CD4-positive, alpha-beta memory T cell (primary cell): ENCODE data around the gene VIPR2. TPM values are rescaled to one million over a fixed set of nuclear protein-coding genes. Genes with fewer than 3 reads are reported as not detected.

Source experiments
- CTCF ChIA-PET: fragments of 350-600 bp; sonication (Branson Sonifier 250); formaldehyde crosslinking; loops from one replicate; lab custom pipeline; 2021; ENCODE audit warnings: inconsistent platforms; ENCODE audit not compliant: partially characterized antibody; lab: Charles Lee
- POLR2A ChIA-PET: fragments of 350-600 bp; sonication (Branson Sonifier 250); formaldehyde crosslinking; loops from one replicate; lab custom pipeline; 2021; ENCODE audit not compliant: partially characterized antibody; lab: Charles Lee
- DNase-seq, 5 donors: peaks; one replicate each; pipeline versions ENCODE4 v3.0.0 to v3.0.0-alpha.2; 2020 to 2022; ENCODE audit warnings: mixed read lengths in 1 of 5
- H3K27ac ChIP-seq: one replicate; pipeline ENCODE4 v1.7.0; 2013; ENCODE audit warnings: low read depth, low read length
- H3K27me3 ChIP-seq: 2 replicates; pipeline ENCODE4 v1.7.0; 2013; ENCODE audit warnings: mild to moderate bottlenecking, low read length, moderate library complexity; ENCODE audit not compliant: insufficient read depth
- H3K36me3 ChIP-seq: 2 replicates; pipeline ENCODE4 v1.7.0; 2013; ENCODE audit warnings: mild to moderate bottlenecking, low read length, moderate library complexity; ENCODE audit not compliant: insufficient read depth
- H3K4me1 ChIP-seq: 2 replicates; pipeline ENCODE4 v1.7.0; 2013; ENCODE audit warnings: mild to moderate bottlenecking, low read length, moderate library complexity; ENCODE audit not compliant: insufficient read depth
- H3K4me3 ChIP-seq, 2 donors: one replicate each; pipeline ENCODE4 v1.7.0; 2013; ENCODE audit warnings: low read length in 2 of 2, mild to moderate bottlenecking in 1 of 2
- H3K9me3 ChIP-seq, 2 donors: one replicate each; pipeline ENCODE4 v1.7.0; 2013; ENCODE audit warnings: low read length in 2 of 2, control low read depth in 1 of 2; ENCODE audit not compliant: control insufficient read depth in 1 of 2
- H3K27ac Mint-ChIP-seq, 7 donors: one replicate each; pipeline ENCODE4 v1.8.0; 2020 to 2021; ENCODE audit warnings: mixed read lengths in 7 of 7, mild to moderate bottlenecking in 6 of 7, inconsistent platforms in 3 of 7, moderate library complexity in 3 of 7
- H3K27me3 Mint-ChIP-seq, 2 donors: one replicate each; pipeline ENCODE4 v1.8.0; 2020 to 2021; ENCODE audit warnings: mixed read lengths in 2 of 2
- H3K36me3 Mint-ChIP-seq, 2 donors: one replicate each; pipeline ENCODE4 v1.8.0; 2020 to 2021; ENCODE audit warnings: mixed read lengths in 2 of 2, inconsistent platforms in 1 of 2, mild to moderate bottlenecking in 1 of 2
- H3K4me1 Mint-ChIP-seq, 4 donors: one replicate each; pipeline ENCODE4 v1.8.0; 2020 to 2021; ENCODE audit warnings: mixed read lengths in 4 of 4, mild to moderate bottlenecking in 1 of 4
- H3K4me3 Mint-ChIP-seq, 8 donors: one replicate each; pipeline ENCODE4 v1.8.0; 2020 to 2021; ENCODE audit warnings: mixed read lengths in 8 of 8, mild to moderate bottlenecking in 7 of 8, moderate library complexity in 6 of 8, inconsistent platforms in 3 of 8
- H3K9me3 Mint-ChIP-seq, 8 donors: one replicate each; pipeline ENCODE4 v1.8.0; 2020 to 2021; ENCODE audit warnings: mixed read lengths in 8 of 8, mild to moderate bottlenecking in 5 of 8, inconsistent platforms in 3 of 8, moderate library complexity in 1 of 8
- intact Hi-C: fragments of 100-400 bp; cut with micrococcal nuclease; formaldehyde crosslinking; loops from one replicate; pipeline ENCODE4 v1.15.1; 2023
- polyA plus RNA-seq, 2 donors: library from polyadenylated mRNA; unstranded; fragments of 300-500 nt; fragmentation: Illumina TruSeq; gene quantifications; one replicate each; pipeline ENCODE4 v1.2.3, GENCODE V29; 2021
- total RNA-seq, 2 experiments: library from RNA; stranded (reverse); gene quantifications; one replicate each; pipeline ENCODE4 v1.2.3, GENCODE V29; 2021

The VIPR2 gene
- total and polyA plus RNA-seq, 4 experiments from 2014 or later: 0.15 to 0.17 TPM; not detected in 2

GRCh38 chr7:159031750-159032149 is 112.9 kb downstream of the VIPR2 start:
- intact Hi-C loops: no loop called here
- Mint-ChIP-seq H3K27me3 (peaks cover 13 to 20% of the 10 kb centered on the region in 2 donors), H3K4me1 (peaks cover 0 to 5% (median 3%) of the 10 kb centered on the region in 4 donors), H3K4me3 (peak overlapping the region in 1 of 8 donors; percentile 29), H3K9me3 (no peaks in the 10 kb centered on the region), H3K36me3 (no peaks in the 10 kb centered on the region), H3K27ac (no peak overlapping the region)
- no peaks in the 10 kb centered on the region for H3K9me3 ChIP-seq
- no peaks in the 10 kb centered on the region for H3K36me3 ChIP-seq
- CTCF ChIA-PET: no interaction called here
- no peak overlapping the region for H3K4me3 ChIP-seq
- H3K27me3 ChIP-seq: no peaks in the 10 kb centered on the region
- POLR2A ChIA-PET: no interaction called here
- DNase-seq: no peak
- H3K27ac ChIP-seq: no peak overlapping the region
- H3K4me1 ChIP-seq: peaks cover 9% of the 10 kb centered on the region

- Mint-ChIP-seq H3K36me3 (no peaks in the 10 kb centered on the region), H3K9me3 (no peaks in the 10 kb centered on the region), H3K27ac (no peak overlapping the region), H3K27me3 (peaks cover 16 to 24% of the 10 kb centered on the region in 2 donors), H3K4me1 (peaks cover 0 to 5% (median 3%) of the 10 kb centered on the region in 4 donors), H3K4me3 (peak overlapping the region in 5 of 8 donors; percentile 21 to 76 (median 49))
- intact Hi-C loops: no loop called here
- ChIA-PET CTCF (no interaction called here), POLR2A (no interaction called here)
- no peaks in the 10 kb centered on the region for H3K27me3 ChIP-seq
- peaks cover 9% of the 10 kb centered on the region for H3K4me1 ChIP-seq
- H3K9me3 ChIP-seq: no peaks in the 10 kb centered on the region
- DNase-seq: no peak
- no peak overlapping the region for H3K27ac ChIP-seq
- no peak overlapping the region for H3K4me3 ChIP-seq
- no peaks in the 10 kb centered on the region for H3K36me3 ChIP-seq
Observed at GRCh38 chr7:159031135-159031701, 113.4 kb downstream of the VIPR2 start.

GRCh38 chr7:159030490-159031134 is 114.1 kb downstream of the VIPR2 start:
- H3K27ac ChIP-seq: no peak overlapping the region
- no peaks in the 10 kb centered on the region for H3K27me3 ChIP-seq
- Mint-ChIP-seq H3K4me1 (peaks cover 0 to 5% (median 3%) of the 10 kb centered on the region in 4 donors), H3K27ac (no peak overlapping the region), H3K36me3 (no peaks in the 10 kb centered on the region), H3K9me3 (no peaks in the 10 kb centered on the region), H3K4me3 (peak overlapping the region in 7 of 8 donors; percentile 21 to 76 (median 46)), H3K27me3 (peaks cover 16 to 26% of the 10 kb centered on the region in 2 donors)
- H3K9me3 ChIP-seq: no peaks in the 10 kb centered on the region
- POLR2A ChIA-PET: no interaction called here
- intact Hi-C loops: no loop called here
- CTCF ChIA-PET: no interaction called here
- no peak overlapping the region for H3K4me3 ChIP-seq
- no peak for DNase-seq
- peaks cover 9% of the 10 kb centered on the region for H3K4me1 ChIP-seq
- H3K36me3 ChIP-seq: no peaks in the 10 kb centered on the region

- POLR2A ChIA-PET: no interaction called here
- Histone ChIP-seq H3K4me3 (no peak overlapping the region), H3K27ac (no peak overlapping the region), H3K9me3 (no peaks in the 10 kb centered on the region), H3K36me3 (no peaks in the 10 kb centered on the region), H3K27me3 (no peaks in the 10 kb centered on the region), H3K4me1 (peaks cover 9% of the 10 kb centered on the region)
- no peaks in the 10 kb centered on the region for H3K36me3 Mint-ChIP-seq
- peaks cover 18 to 28% of the 10 kb centered on the region in 2 donors for H3K27me3 Mint-ChIP-seq
- no peak overlapping the region for H3K27ac Mint-ChIP-seq
- CTCF ChIA-PET: no interaction called here
- intact Hi-C loops: no loop called here
- peaks cover 0 to 5% (median 3%) of the 10 kb centered on the region in 4 donors for H3K4me1 Mint-ChIP-seq
- no peak overlapping the region for H3K4me3 Mint-ChIP-seq
- H3K9me3 Mint-ChIP-seq: peaks cover 0 to 1% (median 0%) of the 10 kb centered on the region in 8 donors
- DNase-seq: no peak
Observed at GRCh38 chr7:159028508-159029401, 115.9 kb downstream of the VIPR2 start.

GRCh38 chr7:159027789-159028507 is 116.7 kb downstream of the VIPR2 start:
- Mint-ChIP-seq H3K36me3 (no peaks in the 10 kb centered on the region), H3K4me1 (peaks cover 0 to 5% (median 3%) of the 10 kb centered on the region in 4 donors), H3K4me3 (no peak overlapping the region), H3K27ac (no peak overlapping the region), H3K27me3 (peaks cover 18 to 28% of the 10 kb centered on the region in 2 donors), H3K9me3 (peaks cover 0 to 1% (median 0%) of the 10 kb centered on the region in 8 donors)
- H3K36me3 ChIP-seq: no peaks in the 10 kb centered on the region
- intact Hi-C loops: no loop called here
- ChIA-PET POLR2A (no interaction called here), CTCF (no interaction called here)
- no peak overlapping the region for H3K27ac ChIP-seq
- no peaks in the 10 kb centered on the region for H3K9me3 ChIP-seq
- H3K27me3 ChIP-seq: no peaks in the 10 kb centered on the region
- H3K4me3 ChIP-seq: no peak overlapping the region
- no peak for DNase-seq
- peaks cover 9% of the 10 kb centered on the region for H3K4me1 ChIP-seq

GRCh38 chr7:159027056-159027788 is 117.4 kb downstream of the VIPR2 start:
- Mint-ChIP-seq H3K27ac (no peak overlapping the region), H3K4me3 (no peak overlapping the region), H3K36me3 (no peaks in the 10 kb centered on the region), H3K27me3 (peaks cover 20 to 23% of the 10 kb centered on the region in 2 donors), H3K4me1 (peaks cover 0 to 5% (median 3%) of the 10 kb centered on the region in 4 donors), H3K9me3 (peaks cover 0 to 1% (median 0%) of the 10 kb centered on the region in 8 donors)
- no peak overlapping the region for H3K27ac ChIP-seq
- POLR2A ChIA-PET: no interaction called here
- no peaks in the 10 kb centered on the region for H3K36me3 ChIP-seq
- no peak for DNase-seq
- no peak overlapping the region for H3K4me3 ChIP-seq
- CTCF ChIA-PET: no interaction called here
- no peaks in the 10 kb centered on the region for H3K9me3 ChIP-seq
- H3K4me1 ChIP-seq: peaks cover 9% of the 10 kb centered on the region
- no peaks in the 10 kb centered on the region for H3K27me3 ChIP-seq
- intact Hi-C loops: no loop called here
